MCF 10A (cell line): ENCODE data around the gene SND1. TPM values are rescaled to one million over a fixed set of nuclear protein-coding genes. Genes with fewer than 3 reads are reported as not detected.

ENCODE experiments used
- BruUV-seq: library from RNA; stranded (reverse); fragments of 400-500 nt; replicated peaks from 2 replicates; lab custom pipeline; 2021; lab: Mats Ljungman, UMichigan
- CTCF ChIA-PET: fragments of 300-600 bp; sonication (Branson Sonifier 250); formaldehyde crosslinking; extraction: SDS; loops from one replicate; lab custom pipeline; 2021; ENCODE audit warnings: antibody characterized with exemption, inconsistent platforms; lab: Yijun Ruan, JAX
- POLR2A ChIA-PET: fragments of 300-600, 350-650 bp; sonication (Branson Sonifier 250); formaldehyde crosslinking; extraction: SDS; loops from one replicate; lab custom pipeline; 2020; ENCODE audit warnings: antibody characterized with exemption, inconsistent platforms; lab: Yijun Ruan, JAX
- DNase-seq: peaks from one replicate; pipeline ENCODE4 v3.0.0-alpha.2; 2018; ENCODE audit not compliant: unreplicated experiment
- H3K27ac Mint-ChIP-seq: one replicate; pipeline ENCODE4 v1.8.0; 2022; ENCODE audit warnings: mild to moderate bottlenecking, low read depth, mixed read lengths; ENCODE audit not compliant: unreplicated experiment
- H3K27me3 Mint-ChIP-seq: one replicate; pipeline ENCODE4 v1.8.0; 2022; ENCODE audit warnings: mixed read lengths; ENCODE audit not compliant: insufficient read depth, unreplicated experiment
- H3K36me3 Mint-ChIP-seq: one replicate; pipeline ENCODE4 v1.8.0; 2022; ENCODE audit warnings: mild to moderate bottlenecking, moderate library complexity, mixed read lengths; ENCODE audit not compliant: insufficient read depth, unreplicated experiment
- H3K4me1 Mint-ChIP-seq: one replicate; pipeline ENCODE4 v1.8.0; 2022; ENCODE audit warnings: mixed read lengths; ENCODE audit not compliant: insufficient read depth, unreplicated experiment
- H3K4me3 Mint-ChIP-seq: one replicate; pipeline ENCODE4 v1.8.0; 2022; ENCODE audit warnings: mild to moderate bottlenecking, moderate library complexity, mixed read lengths; ENCODE audit not compliant: unreplicated experiment
- H3K9me3 Mint-ChIP-seq: one replicate; pipeline ENCODE4 v1.8.0; 2022; ENCODE audit warnings: mixed read lengths; ENCODE audit not compliant: unreplicated experiment
- CTCF ChIP-seq: fragments of 200-600 bp; IDR thresholded peaks from one replicate; pipeline ENCODE4 v1.8.0; 2022; ENCODE audit warnings: antibody characterized with exemption, mild to moderate bottlenecking; ENCODE audit not compliant: unreplicated experiment
- intact Hi-C: fragments of 100-400 bp; cut with micrococcal nuclease; formaldehyde crosslinking; loops from 2 replicates; pipeline ENCODE4 v1.14.1; 2022
- total RNA-seq: library from RNA; stranded (reverse); gene quantifications from 2 replicates; pipeline ENCODE4 v1.2.3, GENCODE V29; 2022

The SND1 gene
- total RNA-seq, 1 experiment from 2014 or later, result 297 TPM

DNA sequence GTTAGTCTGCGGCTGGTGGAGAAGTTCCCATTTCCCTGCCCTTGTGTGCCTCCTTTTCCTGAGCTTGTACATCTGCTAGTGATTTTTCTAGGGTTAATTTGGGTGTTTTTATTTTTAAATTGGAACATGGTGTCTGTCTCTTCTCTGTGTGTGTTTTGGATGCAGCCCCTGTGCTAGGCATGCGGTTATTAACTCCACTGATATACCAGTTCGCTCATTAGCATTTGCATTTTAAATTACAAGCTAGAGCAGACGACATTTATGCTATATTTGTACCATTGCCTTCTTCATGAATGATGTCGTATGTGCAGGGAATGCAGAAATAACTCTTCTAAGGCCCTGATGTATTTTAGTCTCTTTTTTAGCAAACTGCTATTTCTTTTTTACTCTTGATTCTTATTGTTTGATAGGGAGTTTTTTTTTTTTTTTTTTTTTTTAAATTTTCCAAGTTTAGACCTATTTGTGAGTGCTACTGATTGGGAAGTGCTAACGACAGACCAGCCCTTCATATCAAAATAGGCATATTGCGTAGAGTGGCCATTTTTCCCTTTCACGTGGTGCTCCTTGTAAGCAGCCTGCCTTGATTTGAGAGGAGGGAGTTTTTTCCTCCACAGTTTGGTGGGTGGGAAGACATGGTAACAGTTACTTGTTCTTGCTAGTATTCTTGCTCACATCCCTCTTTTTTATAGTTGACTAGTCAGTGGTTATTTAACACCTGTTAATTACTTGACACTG, 289.6 kb downstream of the SND1 start:
- Mint-ChIP-seq H3K27me3 (no peaks in the 10 kb centered on the region), H3K27ac (no peak overlapping the region), H3K4me3 (no peak overlapping the region), H3K9me3 (no peaks in the 10 kb centered on the region), H3K36me3 (peaks cover 52% of the 10 kb centered on the region), H3K4me1 (peaks cover 18% of the 10 kb centered on the region)
- no TSS peak for BruUV-seq
- intact Hi-C loops, result no loop called here
- ChIA-PET CTCF (interaction anchor here (0.6 to 1.0 kb wide), 2 partner anchors 10 to 58 kb away, joined by 3 read pairs; no protein-coding TSS in a partner anchor), POLR2A (interaction anchor here (0.8 kb wide), 1 partner anchor 10 kb away, joined by 3 read pairs; no protein-coding TSS in a partner anchor)
- no peak for TF ChIP-seq CTCF
- DNase-seq, result no peak

GRCh38 chr7:127943541-127944521, 291.8 kb downstream of the SND1 start:
- Mint-ChIP-seq H3K27me3 (no peaks in the 10 kb centered on the region), H3K9me3 (no peaks in the 10 kb centered on the region), H3K4me3 (no peak overlapping the region), H3K36me3 (peaks cover 45% of the 10 kb centered on the region), H3K4me1 (peaks cover 2% of the 10 kb centered on the region), H3K27ac (no peak overlapping the region)
- BruUV-seq, result no TSS peak
- POLR2A ChIA-PET, result no interaction called here
- CTCF ChIA-PET, result interaction anchor here (0.6 to 0.7 kb wide), 4 partner anchors 9 to 190 kb away, joined by 3 to 4 read pairs (median 3); no protein-coding TSS in a partner anchor
- no peak for DNase-seq
- intact Hi-C loops, result no loop called here
- TF ChIP-seq CTCF, result no peak

- ChIA-PET POLR2A (no interaction called here), CTCF (no interaction called here)
- BruUV-seq, result no TSS peak
- no peak for TF ChIP-seq CTCF
- no peaks in the 10 kb centered on the region for H3K27me3 Mint-ChIP-seq
- no peak overlapping the region for H3K4me3 Mint-ChIP-seq
- peaks cover 35% of the 10 kb centered on the region for H3K36me3 Mint-ChIP-seq
- no peak for DNase-seq
- no peak overlapping the region for H3K27ac Mint-ChIP-seq
- intact Hi-C loops, result no loop called here
- no peaks in the 10 kb centered on the region for H3K4me1 Mint-ChIP-seq
- no peaks in the 10 kb centered on the region for H3K9me3 Mint-ChIP-seq
These were observed 294.1 kb downstream of the SND1 start for GRCh38 chr7:127946111-127946510.

- POLR2A ChIA-PET, result no interaction called here
- Mint-ChIP-seq H3K27ac (no peak overlapping the region), H3K4me1 (no peaks in the 10 kb centered on the region), H3K9me3 (no peaks in the 10 kb centered on the region), H3K27me3 (no peaks in the 10 kb centered on the region), H3K36me3 (peaks cover 38% of the 10 kb centered on the region), H3K4me3 (no peak overlapping the region)
- no peak for TF ChIP-seq CTCF
- BruUV-seq, result no TSS peak
- intact Hi-C loops, result no loop called here
- DNase-seq, result no peak
- CTCF ChIA-PET, result interaction anchor here (0.5 to 0.9 kb wide), 3 partner anchors 29 to 376 kb away, joined by 3 read pairs; no protein-coding TSS in a partner anchor
These were observed 294.9 kb downstream of the SND1 start for GRCh38 chr7:127946847-127947246.
